Prostate gland (tissue), 2 donors: Measurements from ENCODE around the gene CDC45. TPM values are rescaled to one million over a fixed set of nuclear protein-coding genes. Genes with fewer than 3 reads are reported as not detected.
"Not testable (repeated sequence)": the region's sequence is repeated elsewhere in the genome, so short reads cannot be mapped to it uniquely, and the experiment has no call there.

ENCODE experiments used
- DNase-seq: peaks from one replicate; pipeline ENCODE4 v3.0.0-alpha.2; 2019; ENCODE audit warnings: low spot score
- H3K27ac ChIP-seq, 2 donors: fragments of 200-600 bp; sonication (generic); 2 replicates each; pipeline ENCODE4 v1.5.1; 2017 to 2019
- H3K27me3 ChIP-seq: fragments of 200-600 bp; sonication (generic); replicated peaks from 2 replicates; pipeline ENCODE4 v1.5.1; 2019; ENCODE audit not compliant: insufficient read depth
- H3K36me3 ChIP-seq, 2 donors: fragments of 200-600 bp; sonication (generic); 1 replicate in 1 of 2; 2 replicates in 1 of 2; pipeline versions ENCODE4 v1.5.1 to v1.8.1; 2017 to 2019
- H3K4me1 ChIP-seq: fragments of 200-600 bp; sonication (generic); replicated peaks from 2 replicates; pipeline ENCODE4 v1.5.1; 2019
- H3K4me3 ChIP-seq, 2 donors: fragments of 200-600 bp; sonication (generic); 2 replicates each; pipeline ENCODE4 v1.5.1; 2017 to 2019
- H3K9me3 ChIP-seq: fragments of 200-600 bp; sonication (generic); 2 replicates; pipeline ENCODE4 v1.5.1; 2017
- CTCF ChIP-seq, 4 experiments: fragments of 200-600 bp in 2 of 4; fragments of 450-650 bp in 2 of 4; sonication (generic) in 2 of 4; IDR thresholded peaks; 1 replicate in 3 of 4; 2 replicates in 1 of 4; pipeline ENCODE4 v1.5.1; 2016 to 2019; ENCODE audit warnings: antibody characterized with exemption in 4 of 4, mild to moderate bottlenecking in 2 of 4, moderate library complexity in 2 of 4
- POLR2A ChIP-seq: fragments of 450-650 bp; IDR thresholded peaks from one replicate; pipeline ENCODE4 v1.6.1; 2016; ENCODE audit warnings: antibody characterized with exemption, mild to moderate bottlenecking
- POLR2AphosphoS5 ChIP-seq: sonication (generic); formaldehyde crosslinking; IDR thresholded peaks from one replicate; pipeline ENCODE4 v1.6.1; 2017; ENCODE audit warnings: antibody characterized with exemption
- WGBS: methylation state at CpG from one replicate; pipeline ENCODE4 v1.1.5; 2018; 5-methylcytosine and 5-hydroxymethylcytosine counted together
- intact Hi-C: fragments of 100-400 bp; cut with DNase I; formaldehyde crosslinking; loops from one replicate; pipeline ENCODE4 v1.14.2; 2022
- total RNA-seq, 2 donors: library from RNA; depleted of rRNA; stranded (reverse); fragments of >200 nt; gene quantifications; one replicate each; pipeline ENCODE4 v1.1.0, GENCODE V29; 2016

CDC45 gene
- total RNA-seq, 2 donors from 2014 or later = 2.0 to 11.5 TPM

DNA sequence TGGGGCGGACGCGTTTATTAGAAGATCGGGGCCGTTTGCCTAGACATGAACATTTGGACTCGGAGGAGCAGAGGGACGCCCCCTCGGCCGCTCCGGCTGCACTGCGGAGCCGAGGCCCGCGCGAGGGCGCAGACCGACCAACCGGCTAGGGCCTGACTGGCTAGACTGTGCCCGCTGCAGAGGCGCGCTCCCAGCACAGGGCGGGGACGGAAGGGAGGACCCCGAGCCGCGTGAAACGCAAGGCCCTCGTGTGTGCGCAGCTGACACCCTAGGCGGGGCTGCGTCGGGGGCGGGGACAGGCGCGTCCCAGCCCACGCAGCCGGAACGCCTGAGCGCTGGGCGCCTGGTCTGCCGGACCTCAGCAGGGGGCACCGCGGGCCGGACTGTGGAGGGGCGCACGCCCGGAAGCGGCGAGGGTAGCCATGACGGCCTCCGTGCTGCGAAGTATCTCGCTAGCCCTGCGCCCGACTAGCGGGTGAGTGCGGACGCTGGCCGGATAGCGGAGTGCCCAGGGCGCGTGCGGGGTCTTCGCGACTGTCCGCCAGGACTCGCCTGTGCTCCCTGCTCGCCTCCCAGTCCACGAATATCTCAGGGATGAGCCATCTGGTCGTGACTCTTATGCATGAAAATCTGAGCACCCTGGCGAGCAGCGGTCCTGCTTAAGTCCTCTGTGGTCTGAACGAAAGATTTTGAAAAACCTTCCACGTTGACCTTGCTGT, 47.4 kb upstream of the CDC45 start, which contains the start of gene MRPL40:
Gene MRPL40, plus strand, starts transcription at position 413 of the 719 bp plus-strand sequence. Its CDS starts 10 bp downstream, at position 423.
- H3K27me3 ChIP-seq = no peaks in the 10 kb centered on the region
- intact Hi-C loops = loop anchor here (5.0 kb wide), 1 partner anchor 250 kb away; no protein-coding TSS in a partner anchor
- TF ChIP-seq POLR2AphosphoS5 = peak; percentile 83
- peak; percentile 83 for TF ChIP-seq POLR2A
- TF ChIP-seq CTCF (IDR thresholded peaks at IDR 0.05) = peak in 3 of 4 experiments; percentile 10 to 40 (median 19)
- H3K4me3 ChIP-seq = peak within 1 kb of the TSS; percentile 59 to 77
- peaks cover 0 to 10% of the 10 kb centered on the region in 2 donors for H3K36me3 ChIP-seq
- WGBS = under 1% methylated on average over 51 of the region's 74 CpGs
- H3K27ac ChIP-seq = peak within 1 kb of the TSS; percentile 89 to 95
- peaks cover 20% of the 10 kb centered on the region for H3K4me1 ChIP-seq
- H3K9me3 ChIP-seq = no peaks in the 10 kb centered on the region
- DNase-seq = peak; percentile 90

DNA sequence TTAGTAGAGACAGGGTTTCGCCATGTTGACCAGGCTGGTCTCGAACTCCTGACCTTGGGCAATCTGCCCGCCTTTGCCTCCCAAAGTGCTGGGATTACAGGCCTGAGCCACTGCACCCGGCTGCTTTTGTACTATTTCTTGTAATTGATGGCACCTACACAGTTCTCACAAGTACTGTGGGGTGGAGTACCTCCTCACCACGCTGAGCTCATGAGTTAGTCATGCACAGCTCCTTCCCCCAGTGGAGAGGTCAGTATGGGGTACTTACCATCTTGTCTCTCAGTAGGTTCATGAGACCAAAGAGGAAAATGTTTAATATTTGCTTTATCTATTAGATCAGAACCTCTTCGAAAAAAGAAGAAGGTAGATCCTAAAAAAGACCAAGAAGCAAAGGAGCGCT, 45.3 kb upstream of the CDC45 start:
- DNase-seq = no peak
- H3K9me3 ChIP-seq = no peaks in the 10 kb centered on the region
- peaks cover 0 to 10% of the 10 kb centered on the region in 2 donors for H3K36me3 ChIP-seq
- peaks cover 20% of the 10 kb centered on the region for H3K4me1 ChIP-seq
- no peak for TF ChIP-seq POLR2A
- TF ChIP-seq POLR2AphosphoS5 = no peak
- no peak for TF ChIP-seq CTCF (IDR thresholded peaks at IDR 0.05)
- H3K27ac ChIP-seq = no peak overlapping the region
- intact Hi-C loops = loop anchor here (5.0 kb wide), 1 partner anchor 252 kb away; no protein-coding TSS in a partner anchor
- 95% methylated on average over 7 of the region's 7 CpGs for WGBS
- H3K27me3 ChIP-seq = no peaks in the 10 kb centered on the region
- no peak overlapping the region for H3K4me3 ChIP-seq

GRCh38 chr22:19434829-19435580, 44.7 kb upstream of the CDC45 start:
- DNase-seq = no peak
- Histone ChIP-seq H3K36me3 (peaks cover 0 to 10% of the 10 kb centered on the region in 2 donors), H3K4me3 (no peak overlapping the region), H3K9me3 (no peaks in the 10 kb centered on the region), H3K4me1 (peaks cover 16% of the 10 kb centered on the region), H3K27me3 (no peaks in the 10 kb centered on the region), H3K27ac (no peak overlapping the region)
- intact Hi-C loops = loop anchor here (5.0 kb wide), 1 partner anchor 253 kb away; no protein-coding TSS in a partner anchor
- WGBS = 81% methylated on average over 2 of the region's 2 CpGs
- TF ChIP-seq POLR2A (no peak), POLR2AphosphoS5 (no peak), CTCF (IDR thresholded peaks at IDR 0.05) (no peak)

- H3K4me1 ChIP-seq, H3K36me3 ChIP-seq, H3K27ac ChIP-seq, H3K9me3 ChIP-seq, DNase-seq, intact Hi-C loops, H3K27me3 ChIP-seq, H3K4me3 ChIP-seq: not testable (repeated sequence)
- WGBS = 92% methylated on average over 9 of the region's 9 CpGs
Measured at GRCh38 chr22:19436444-19437161, 43.1 kb upstream of the CDC45 start.

DNA sequence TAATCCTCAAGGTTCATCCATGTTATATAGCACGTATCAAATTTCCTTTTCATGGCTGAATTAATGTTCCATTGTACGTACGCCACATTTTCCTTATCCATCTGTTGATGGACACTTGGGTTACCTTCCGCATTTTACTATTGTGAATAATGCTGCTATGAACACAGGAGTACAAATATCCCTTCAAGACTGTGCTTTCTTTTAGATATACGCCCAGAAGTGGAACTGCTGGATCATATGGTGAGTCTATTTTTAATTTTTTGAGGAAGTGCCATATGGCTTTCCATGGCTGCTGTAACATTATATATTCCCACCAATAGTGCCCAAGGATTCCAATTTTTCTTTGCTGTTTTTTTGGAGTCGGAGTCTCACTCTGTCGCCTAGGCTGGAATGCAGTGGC, 41.4 kb upstream of the CDC45 start:
- Histone ChIP-seq H3K27me3 (no peaks in the 10 kb centered on the region), H3K4me3 (no peak overlapping the region), H3K36me3 (peaks cover 0 to 10% of the 10 kb centered on the region in 2 donors), H3K9me3 (no peaks in the 10 kb centered on the region), H3K4me1 (peaks cover 5% of the 10 kb centered on the region), H3K27ac (no peak overlapping the region)
- 82% methylated on average over 7 of the region's 7 CpGs for WGBS
- TF ChIP-seq POLR2AphosphoS5 (no peak), POLR2A (no peak), CTCF (IDR thresholded peaks at IDR 0.05) (no peak)
- intact Hi-C loops = no loop called here
- no peak for DNase-seq
